HG02571 (cell line): ENCODE measurements around the gene FKBP1A.

Source experiments
- ATAC-seq: cut with Tn5 transposase; IDR thresholded peaks from one replicate; pipeline ENCODE4 v1.9.1; 2021; ENCODE audit warnings: mild to moderate bottlenecking, moderate library complexity; ENCODE audit not compliant: unreplicated experiment

The FKBP1A gene

GRCh38 chr20:1321654-1321939 is 71.3 kb downstream of the FKBP1A start:
- ATAC-seq = no peak

- no peak for ATAC-seq
Observed at GRCh38 chr20:1320902-1321653, 71.8 kb downstream of the FKBP1A start.

DNA sequence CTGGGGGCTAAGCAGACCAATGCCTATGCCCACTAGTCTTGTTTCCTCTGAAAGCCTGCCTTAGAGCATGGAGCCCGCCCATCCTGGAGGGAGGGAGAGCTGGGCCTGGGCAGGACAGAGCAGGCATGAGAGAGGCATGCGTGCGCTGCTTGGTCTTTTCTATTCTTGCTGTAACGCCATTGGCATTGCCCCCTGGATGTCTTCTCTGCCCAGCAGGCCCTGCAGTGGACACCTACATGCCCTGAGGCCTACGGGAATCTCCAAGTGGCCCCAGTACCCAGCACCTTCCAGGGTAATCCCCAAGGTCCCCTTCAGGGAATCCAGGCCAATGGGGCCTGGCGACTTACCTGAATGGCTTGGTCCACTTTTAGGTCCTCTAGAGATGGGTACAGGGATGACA is 72.8 kb downstream of the FKBP1A start:
- ATAC-seq = no peak

GRCh38 chr20:1319462-1319861 is 73.4 kb downstream of the FKBP1A start:
- no peak for ATAC-seq

DNA sequence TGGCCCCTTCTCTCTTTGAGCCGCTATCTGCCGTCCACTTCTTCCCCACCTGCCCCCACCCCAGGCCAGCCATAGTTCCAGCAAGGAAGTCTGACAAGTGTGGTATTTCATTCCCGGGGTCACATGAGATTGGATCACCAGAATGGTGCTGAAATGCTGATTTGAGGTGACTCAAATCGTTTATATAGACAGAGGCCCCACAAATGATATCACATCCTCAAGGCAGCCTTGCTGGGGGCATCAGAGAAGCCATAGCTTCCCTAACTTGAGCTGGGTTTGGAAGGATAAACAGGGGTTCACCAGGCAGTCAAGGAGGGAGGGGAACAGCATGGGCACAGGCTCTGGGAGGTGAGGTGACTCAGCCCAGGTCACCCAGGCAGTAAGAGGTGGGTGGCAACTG is 73.8 kb downstream of the FKBP1A start:
- no peak for ATAC-seq
